ENCODE results near the gene MOBP. TPM values are rescaled to one million over a fixed set of nuclear protein-coding genes. Genes with fewer than 3 reads are reported as not detected.

Gene MOBP
- total and polyA plus RNA-seq, 12 donors, result 0.07 to 0.56 (median 0.10) TPM; not detected in 8

GRCh38 chr3:39491733-39492350 is 24.4 kb downstream of the MOBP start:
- intact Hi-C loops (cut with DNase I), result no loop called here

GRCh38 chr3:39494781-39495180 is 27.3 kb downstream of the MOBP start:
- H3K4me1 ChIP-seq (replicated peaks in 1 of 2), result no peaks in the 10 kb centered on the region
- H3K27ac ChIP-seq, result no peak overlapping the region
- H3K27me3 ChIP-seq, result peaks cover 6% of the 10 kb centered on the region
- no peaks in the 10 kb centered on the region for H3K36me3 ChIP-seq (replicated peaks in 1 of 2)
- intact Hi-C loops (cut with DNase I), result loop anchor here (5.0 kb wide), 1 partner anchor 77 kb away; no protein-coding TSS in a partner anchor
- no peaks in the 10 kb centered on the region for H3K9me3 ChIP-seq (replicated peaks in 1 of 3)
- no peak overlapping the region for H3K4me3 ChIP-seq
- no peak for DNase-seq
- WGBS, 4 donors, result 41 to 59% (median 56%) methylated on average over 4 of the region's 4 CpGs
- no peak for TF ChIP-seq CTCF (IDR thresholded peaks at IDR 0.05)
- no peak for TF ChIP-seq POLR2A (IDR thresholded peaks at IDR 0.05)

More at GRCh38 chr3:39491733-39492350, 24.4 kb downstream of the MOBP start:
- Histone ChIP-seq H3K4me1 (replicated peaks in 1 of 2) (no peaks in the 10 kb centered on the region), H3K4me3 (no peak overlapping the region), H3K9me3 (replicated peaks in 1 of 3) (no peaks in the 10 kb centered on the region), H3K27ac (no peak overlapping the region), H3K27me3 (peaks cover 6% of the 10 kb centered on the region), H3K36me3 (replicated peaks in 1 of 2) (no peaks in the 10 kb centered on the region)
- DNase-seq, result no peak
- TF ChIP-seq POLR2A (IDR thresholded peaks at IDR 0.05) (no peak), CTCF (IDR thresholded peaks at IDR 0.05) (no peak)
- 82 to 85% (median 85%) methylated on average over 3 of the region's 3 CpGs for WGBS, 4 donors

GRCh38 chr3:39497753-39498152 is 30.3 kb downstream of the MOBP start:
- Histone ChIP-seq H3K4me1 (replicated peaks in 1 of 2) (no peaks in the 10 kb centered on the region), H3K4me3 (no peak overlapping the region), H3K36me3 (replicated peaks in 1 of 2) (no peaks in the 10 kb centered on the region), H3K27me3 (peaks cover 15% of the 10 kb centered on the region), H3K9me3 (replicated peaks in 1 of 3) (no peaks in the 10 kb centered on the region), H3K27ac (no peak overlapping the region)
- intact Hi-C loops (cut with DNase I), result loop anchor here (5.0 kb wide), 1 partner anchor 80 kb away; no protein-coding TSS in a partner anchor
- TF ChIP-seq CTCF (IDR thresholded peaks at IDR 0.05) (no peak), POLR2A (IDR thresholded peaks at IDR 0.05) (no peak)
- DNase-seq, result no peak
- 68 to 83% (median 77%) methylated on average over 5 of the region's 5 CpGs for WGBS, 4 donors

DNA sequence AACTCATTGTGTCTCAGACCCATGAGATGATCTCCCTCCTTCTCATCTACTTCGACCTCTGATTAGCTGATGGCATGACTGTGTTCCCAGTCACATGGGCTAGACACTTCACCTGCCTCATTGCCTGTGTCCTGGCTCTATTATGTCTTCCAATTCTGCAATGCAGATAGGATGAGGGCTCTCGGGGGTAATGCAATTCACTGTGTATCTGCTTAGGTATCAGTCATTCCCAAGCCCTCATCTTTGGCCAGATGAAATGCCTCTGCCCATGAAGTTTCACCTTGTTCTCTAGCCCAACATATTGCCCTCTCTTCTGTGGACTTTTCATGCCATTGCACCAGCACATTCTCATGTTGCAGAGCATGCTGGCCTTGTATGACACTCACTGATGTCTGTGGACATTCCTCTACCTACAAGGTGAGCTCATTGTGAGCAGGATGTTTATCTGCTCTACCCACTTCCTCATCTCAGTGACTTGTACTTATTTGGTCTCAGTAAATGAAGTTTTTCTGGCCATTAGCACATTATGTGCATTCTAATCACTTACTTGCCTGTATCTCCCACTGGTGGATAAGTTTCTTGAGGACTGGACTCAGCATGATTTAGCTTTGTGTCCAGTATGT is 32.3 kb downstream of the MOBP start:
- TF ChIP-seq POLR2A (IDR thresholded peaks at IDR 0.05), result no peak
- TF ChIP-seq CTCF (IDR thresholded peaks at IDR 0.05), result no peak
- 38 to 48% (median 43%) methylated on average over 2 of the region's 2 CpGs for WGBS, 4 donors
- intact Hi-C loops (cut with DNase I), result loop anchor here (5.0 kb wide), 1 partner anchor 82 kb away; no protein-coding TSS in a partner anchor
- Histone ChIP-seq H3K36me3 (replicated peaks in 1 of 2) (no peaks in the 10 kb centered on the region), H3K9me3 (replicated peaks in 1 of 3) (no peaks in the 10 kb centered on the region), H3K4me3 (no peak overlapping the region), H3K27me3 (peaks cover 15% of the 10 kb centered on the region), H3K27ac (no peak overlapping the region), H3K4me1 (replicated peaks in 1 of 2) (no peaks in the 10 kb centered on the region)
- DNase-seq, result no peak

Data from adrenal gland (tissue), 12 donors.